ENCODE results near the gene ITGA7.

ITGA7 gene

GRCh38 chr12:55637467-55637866 lies 70.2 kb downstream of the ITGA7 start:
- DNase-seq, result no peak

- no peak for DNase-seq
Measured at GRCh38 chr12:55636853-55637252, 70.9 kb downstream of the ITGA7 start, which contains the start of gene OR10P1. Gene OR10P1, plus strand, starts transcription at chr12:55636892. Its CDS starts 0 bp downstream, at chr12:55636892.

- DNase-seq, result no peak
Measured at GRCh38 chr12:55636116-55636655, 71.5 kb downstream of the ITGA7 start.

Data from DMS 273 treated with DMSO at 0.1 percent for 48 hours (cell line).